Activated T-cell treated with anti-CD3 and anti-CD28 coated beads for 24 hours (primary cell): Measurements from ENCODE around the gene THBS1.

ENCODE experiments used
- DNase-seq: peaks from one replicate; pipeline ENCODE4 v3.0.0-alpha.2; 2020; ENCODE audit warnings: low read depth

Gene THBS1

DNA sequence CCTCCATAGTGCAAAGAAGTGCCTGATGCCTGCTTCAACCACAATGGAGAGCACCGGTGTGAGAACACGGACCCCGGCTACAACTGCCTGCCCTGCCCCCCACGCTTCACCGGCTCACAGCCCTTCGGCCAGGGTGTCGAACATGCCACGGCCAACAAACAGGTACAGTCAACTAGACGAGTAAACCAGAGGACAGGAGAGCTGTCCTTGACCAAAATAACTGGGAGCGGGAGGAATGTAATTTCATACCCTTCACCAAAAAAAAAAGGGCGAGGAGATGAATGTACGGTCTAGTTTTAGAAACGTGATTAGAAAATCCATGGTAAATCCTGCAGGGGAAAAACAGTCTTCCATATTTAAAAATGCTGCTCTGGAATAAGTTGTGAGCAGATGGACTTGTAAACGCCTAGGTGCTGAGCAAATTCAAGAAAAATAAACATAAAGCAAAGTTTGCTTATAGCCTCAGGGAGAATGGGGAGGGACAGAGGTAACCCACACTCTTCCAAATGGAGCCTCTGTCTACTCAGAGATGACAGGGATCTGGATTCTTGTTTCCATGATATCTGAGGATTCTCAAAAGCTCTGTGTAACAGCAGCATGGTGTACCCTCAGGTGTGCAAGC lies 8.4 kb downstream of the THBS1 start:
- no peak for DNase-seq

DNA sequence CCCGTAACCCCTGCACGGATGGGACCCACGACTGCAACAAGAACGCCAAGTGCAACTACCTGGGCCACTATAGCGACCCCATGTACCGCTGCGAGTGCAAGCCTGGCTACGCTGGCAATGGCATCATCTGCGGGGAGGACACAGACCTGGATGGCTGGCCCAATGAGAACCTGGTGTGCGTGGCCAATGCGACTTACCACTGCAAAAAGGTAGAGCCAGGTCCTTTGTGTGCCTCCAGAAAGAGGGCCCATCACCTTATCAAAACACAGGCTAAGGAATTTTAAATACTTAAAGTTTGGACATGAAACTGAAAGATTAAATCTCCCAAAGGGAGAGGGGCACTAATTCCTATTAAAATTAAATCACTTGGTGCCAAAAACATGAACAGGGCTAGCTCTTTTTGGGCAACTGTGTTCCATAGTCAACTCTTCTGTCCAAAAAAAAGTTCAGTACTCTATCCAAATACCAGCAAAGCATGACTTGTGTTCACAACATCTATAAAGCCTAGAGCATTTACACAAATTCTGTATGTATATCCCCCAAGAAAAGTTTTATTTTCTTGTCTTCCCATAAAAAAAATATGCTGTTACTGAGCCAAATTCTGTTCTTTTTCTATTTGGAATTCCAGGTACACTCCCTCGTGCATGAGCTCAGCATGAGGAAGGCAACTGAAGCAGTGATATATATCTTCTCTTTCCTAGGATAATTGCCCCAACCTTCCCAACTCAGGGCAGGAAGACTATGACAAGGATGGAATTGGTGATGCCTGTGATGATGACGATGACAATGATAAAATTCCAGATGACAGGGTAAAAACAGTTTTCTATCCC lies 9.2 kb downstream of the THBS1 start:
- no peak for DNase-seq

DNA sequence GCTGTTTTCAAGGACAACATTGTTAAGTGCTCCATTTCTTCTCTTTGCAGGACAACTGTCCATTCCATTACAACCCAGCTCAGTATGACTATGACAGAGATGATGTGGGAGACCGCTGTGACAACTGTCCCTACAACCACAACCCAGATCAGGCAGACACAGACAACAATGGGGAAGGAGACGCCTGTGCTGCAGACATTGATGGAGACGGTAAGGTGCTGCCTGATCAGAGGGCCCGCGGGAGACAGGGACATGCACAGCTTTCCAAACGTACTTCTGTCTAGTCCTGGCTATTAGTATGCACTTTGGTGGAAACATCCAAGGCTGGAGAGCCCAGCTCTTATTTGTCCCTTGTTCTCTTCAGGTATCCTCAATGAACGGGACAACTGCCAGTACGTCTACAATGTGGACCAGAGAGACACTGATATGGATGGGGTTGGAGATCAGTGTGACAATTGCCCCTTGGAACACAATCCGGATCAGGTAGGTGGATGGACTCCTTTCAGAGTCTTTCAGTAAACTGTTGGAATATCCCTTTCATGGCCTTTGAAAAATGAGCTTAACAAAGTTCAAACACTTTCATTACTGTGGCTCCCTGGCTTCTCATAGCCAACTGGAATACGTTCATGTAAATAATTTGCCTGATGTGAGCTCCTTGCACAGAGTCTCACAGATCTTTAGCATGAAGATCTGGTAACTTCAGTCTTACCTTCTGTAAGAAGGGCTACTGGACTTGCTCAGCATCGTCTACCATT lies 10.4 kb downstream of the THBS1 start:
- DNase-seq: no peak

DNA sequence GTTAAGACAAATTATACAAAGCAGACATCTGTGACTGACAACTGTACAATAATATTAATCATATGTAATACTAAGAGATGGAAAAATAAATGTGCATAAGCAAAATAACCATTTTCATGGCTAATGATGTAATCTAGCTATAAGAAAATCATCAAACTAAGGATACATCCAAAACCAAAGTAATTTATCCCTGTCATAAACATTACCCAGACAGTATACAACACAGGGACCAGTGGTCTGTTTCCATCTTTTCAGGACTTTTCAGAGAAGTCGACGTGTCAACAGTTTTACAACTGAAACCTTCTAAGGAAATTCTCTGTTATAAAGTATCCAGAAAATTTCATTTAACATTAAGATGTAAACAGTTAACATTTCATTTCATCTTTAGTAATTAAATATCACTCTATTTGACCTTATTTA lies 11.0 kb downstream of the THBS1 start:
- no peak for DNase-seq

DNA sequence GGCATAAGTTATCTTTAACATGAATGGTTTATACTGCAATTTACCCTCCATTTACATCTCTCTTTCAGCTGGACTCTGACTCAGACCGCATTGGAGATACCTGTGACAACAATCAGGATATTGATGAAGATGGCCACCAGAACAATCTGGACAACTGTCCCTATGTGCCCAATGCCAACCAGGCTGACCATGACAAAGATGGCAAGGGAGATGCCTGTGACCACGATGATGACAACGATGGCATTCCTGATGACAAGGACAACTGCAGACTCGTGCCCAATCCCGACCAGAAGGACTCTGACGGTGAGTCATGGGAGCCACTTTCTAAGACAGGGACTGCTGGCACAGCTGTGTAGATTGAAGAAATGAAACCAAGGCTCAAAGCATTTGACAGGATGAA lies 11.6 kb downstream of the THBS1 start:
- no peak for DNase-seq

DNA sequence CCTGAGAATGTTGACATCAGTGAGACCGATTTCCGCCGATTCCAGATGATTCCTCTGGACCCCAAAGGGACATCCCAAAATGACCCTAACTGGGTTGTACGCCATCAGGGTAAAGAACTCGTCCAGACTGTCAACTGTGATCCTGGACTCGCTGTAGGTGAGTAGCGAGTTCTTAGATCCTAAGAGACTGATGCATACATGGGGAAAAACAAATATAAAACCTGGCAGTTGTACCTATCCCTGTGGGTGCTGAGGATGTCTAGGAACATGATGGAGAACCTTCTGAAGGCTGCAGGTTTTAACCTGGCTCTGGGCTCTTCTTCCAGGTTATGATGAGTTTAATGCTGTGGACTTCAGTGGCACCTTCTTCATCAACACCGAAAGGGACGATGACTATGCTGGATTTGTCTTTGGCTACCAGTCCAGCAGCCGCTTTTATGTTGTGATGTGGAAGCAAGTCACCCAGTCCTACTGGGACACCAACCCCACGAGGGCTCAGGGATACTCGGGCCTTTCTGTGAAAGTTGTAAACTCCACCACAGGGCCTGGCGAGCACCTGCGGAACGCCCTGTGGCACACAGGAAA lies 12.3 kb downstream of the THBS1 start:
- no peak for DNase-seq

DNA sequence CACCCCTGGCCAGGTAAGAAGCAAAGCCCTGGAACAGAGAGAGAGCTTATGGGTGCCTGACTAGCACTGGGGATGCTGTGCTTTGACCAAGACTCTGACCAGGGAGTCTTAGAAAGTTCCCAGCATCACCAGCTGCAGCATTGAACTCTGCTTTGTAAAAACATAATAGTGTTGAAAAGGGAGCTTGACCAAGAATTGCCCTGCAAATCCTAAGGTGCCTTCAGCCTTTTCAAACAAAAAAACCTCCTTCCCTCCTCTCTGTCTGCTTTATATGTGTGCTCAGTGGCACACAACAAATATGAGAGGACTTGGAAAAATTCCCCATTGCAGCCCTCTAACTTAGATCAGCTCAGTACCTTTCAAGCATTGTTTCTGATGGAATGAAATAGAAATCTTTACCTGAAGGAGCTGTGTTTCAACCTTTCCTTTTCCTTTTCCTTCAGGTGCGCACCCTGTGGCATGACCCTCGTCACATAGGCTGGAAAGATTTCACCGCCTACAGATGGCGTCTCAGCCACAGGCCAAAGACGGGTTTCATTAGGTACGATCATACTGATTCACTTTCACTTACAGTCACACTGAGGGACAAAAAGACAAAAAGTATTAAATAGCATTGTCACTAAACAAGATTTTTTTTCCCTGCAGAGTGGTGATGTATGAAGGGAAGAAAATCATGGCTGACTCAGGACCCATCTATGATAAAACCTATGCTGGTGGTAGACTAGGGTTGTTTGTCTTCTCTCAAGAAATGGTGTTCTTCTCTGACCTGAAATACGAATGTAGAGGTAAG lies 13.0 kb downstream of the THBS1 start:
- no peak for DNase-seq

DNA sequence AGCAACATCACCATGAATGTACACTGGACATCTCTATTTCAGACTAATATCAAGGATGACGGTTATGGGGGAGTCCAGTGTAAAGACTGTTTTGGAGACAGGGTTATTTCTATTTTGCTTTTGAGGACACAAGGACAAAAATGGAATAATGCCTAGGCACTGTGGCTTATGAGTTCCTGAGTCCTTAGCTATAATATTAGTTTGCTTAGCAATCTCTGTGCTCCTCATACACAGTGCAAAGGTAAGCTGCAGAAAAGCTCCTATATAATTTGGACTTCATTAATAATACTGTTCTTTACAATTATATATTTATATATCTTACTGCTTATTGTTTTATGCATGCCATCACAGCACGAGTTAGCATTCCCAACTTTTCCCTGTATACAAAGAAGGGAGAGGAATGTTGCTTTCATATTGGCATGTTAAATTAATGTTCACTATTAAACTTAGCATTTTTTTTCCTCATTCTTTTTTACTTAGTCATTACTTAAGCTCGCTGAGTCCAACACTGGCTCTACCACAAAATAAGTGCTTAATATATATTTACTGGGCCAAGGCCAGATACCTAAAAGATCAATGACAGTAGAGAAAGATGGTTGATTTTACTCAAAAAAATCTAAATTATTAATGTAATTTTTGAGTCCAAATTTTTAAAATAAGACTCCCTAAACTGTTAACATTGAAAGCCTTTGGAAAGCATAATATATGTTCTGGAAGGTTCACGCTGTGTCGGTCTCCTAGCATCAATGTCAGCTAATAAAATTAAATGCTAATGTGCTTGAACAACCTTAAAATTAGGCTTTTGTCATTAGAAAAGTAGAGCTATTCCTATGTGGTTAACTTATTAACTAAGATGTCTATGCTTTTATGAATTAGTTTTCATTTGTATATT lies 13.8 kb downstream of the THBS1 start:
- no peak for DNase-seq

DNA sequence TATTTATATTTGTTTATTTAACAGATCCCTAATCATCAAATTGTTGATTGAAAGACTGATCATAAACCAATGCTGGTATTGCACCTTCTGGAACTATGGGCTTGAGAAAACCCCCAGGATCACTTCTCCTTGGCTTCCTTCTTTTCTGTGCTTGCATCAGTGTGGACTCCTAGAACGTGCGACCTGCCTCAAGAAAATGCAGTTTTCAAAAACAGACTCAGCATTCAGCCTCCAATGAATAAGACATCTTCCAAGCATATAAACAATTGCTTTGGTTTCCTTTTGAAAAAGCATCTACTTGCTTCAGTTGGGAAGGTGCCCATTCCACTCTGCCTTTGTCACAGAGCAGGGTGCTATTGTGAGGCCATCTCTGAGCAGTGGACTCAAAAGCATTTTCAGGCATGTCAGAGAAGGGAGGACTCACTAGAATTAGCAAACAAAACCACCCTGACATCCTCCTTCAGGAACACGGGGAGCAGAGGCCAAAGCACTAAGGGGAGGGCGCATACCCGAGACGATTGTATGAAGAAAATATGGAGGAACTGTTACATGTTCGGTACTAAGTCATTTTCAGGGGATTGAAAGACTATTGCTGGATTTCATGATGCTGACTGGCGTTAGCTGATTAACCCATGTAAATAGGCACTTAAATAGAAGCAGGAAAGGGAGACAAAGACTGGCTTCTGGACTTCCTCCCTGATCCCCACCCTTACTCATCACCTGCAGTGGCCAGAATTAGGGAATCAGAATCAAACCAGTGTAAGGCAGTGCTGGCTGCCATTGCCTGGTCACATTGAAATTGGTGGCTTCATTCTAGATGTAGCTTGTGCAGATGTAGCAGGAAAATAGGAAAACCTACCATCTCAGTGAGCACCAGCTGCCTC lies 14.7 kb downstream of the THBS1 start:
- no peak for DNase-seq

DNA sequence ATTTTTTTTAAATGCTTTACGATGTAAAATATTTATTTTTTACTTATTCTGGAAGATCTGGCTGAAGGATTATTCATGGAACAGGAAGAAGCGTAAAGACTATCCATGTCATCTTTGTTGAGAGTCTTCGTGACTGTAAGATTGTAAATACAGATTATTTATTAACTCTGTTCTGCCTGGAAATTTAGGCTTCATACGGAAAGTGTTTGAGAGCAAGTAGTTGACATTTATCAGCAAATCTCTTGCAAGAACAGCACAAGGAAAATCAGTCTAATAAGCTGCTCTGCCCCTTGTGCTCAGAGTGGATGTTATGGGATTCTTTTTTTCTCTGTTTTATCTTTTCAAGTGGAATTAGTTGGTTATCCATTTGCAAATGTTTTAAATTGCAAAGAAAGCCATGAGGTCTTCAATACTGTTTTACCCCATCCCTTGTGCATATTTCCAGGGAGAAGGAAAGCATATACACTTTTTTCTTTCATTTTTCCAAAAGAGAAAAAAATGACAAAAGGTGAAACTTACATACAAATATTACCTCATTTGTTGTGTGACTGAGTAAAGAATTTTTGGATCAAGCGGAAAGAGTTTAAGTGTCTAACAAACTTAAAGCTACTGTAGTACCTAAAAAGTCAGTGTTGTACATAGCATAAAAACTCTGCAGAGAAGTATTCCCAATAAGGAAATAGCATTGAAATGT lies 15.6 kb downstream of the THBS1 start:
- DNase-seq: no peak

DNA sequence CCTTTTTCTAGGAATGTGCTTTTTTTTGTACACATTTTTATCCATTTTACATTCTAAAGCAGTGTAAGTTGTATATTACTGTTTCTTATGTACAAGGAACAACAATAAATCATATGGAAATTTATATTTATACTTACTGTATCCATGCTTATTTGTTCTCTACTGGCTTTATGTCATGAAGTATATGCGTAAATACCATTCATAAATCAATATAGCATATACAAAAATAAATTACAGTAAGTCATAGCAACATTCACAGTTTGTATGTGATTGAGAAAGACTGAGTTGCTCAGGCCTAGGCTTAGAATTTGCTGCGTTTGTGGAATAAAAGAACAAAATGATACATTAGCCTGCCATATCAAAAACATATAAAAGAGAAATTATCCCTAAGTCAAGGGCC lies 16.5 kb downstream of the THBS1 start:
- DNase-seq: no peak

DNA sequence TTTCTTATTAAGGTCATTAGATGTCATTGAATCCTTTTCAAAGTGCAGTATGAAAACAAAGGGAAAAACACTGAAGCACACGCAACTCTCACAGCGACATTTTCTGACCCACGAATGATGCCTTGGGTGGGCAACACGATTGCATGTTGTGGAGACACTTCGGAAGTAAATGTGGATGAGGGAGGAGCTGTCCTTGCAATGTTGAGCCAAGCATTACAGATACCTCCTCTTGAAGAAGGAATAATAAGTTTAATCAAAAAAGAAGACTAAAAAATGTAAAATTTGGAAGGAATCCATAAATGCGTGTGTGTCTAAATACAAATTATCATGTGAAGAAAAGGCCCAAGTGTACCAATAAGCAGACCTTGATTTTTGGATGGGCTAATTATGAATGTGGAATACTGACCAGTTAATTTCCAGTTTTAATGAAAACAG lies 16.9 kb downstream of the THBS1 start:
- no peak for DNase-seq

DNA sequence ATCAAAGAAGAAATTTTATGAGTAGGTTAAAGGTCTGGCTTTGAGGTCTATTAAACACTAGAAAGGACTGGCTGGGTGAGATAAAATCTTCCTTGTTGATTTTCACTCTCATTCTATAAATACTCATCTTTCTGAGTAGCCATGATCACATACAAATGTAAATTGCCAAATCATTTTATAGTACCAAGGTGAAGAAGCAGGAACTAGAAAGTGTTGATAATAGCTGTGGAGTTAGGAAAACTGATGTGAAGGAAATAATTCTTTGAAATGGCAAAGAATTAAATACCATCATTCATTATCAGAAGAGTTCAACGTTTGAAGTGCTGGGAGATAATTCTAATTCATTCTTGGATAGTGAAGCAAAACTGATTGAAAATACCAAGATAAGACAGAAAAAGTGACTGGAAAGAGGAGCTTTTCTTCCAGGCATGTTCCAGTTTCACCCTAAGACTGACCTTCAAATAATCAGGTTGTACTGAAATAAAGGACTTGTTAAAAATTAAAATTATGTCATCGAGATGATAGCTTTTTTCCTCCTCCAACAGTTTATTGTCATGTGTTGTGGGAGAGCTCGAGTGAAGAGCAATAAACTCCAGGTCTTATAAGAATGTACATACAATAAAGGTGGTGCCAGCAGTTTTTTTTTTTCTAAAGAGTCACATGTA lies 17.4 kb downstream of the THBS1 start:
- no peak for DNase-seq

DNA sequence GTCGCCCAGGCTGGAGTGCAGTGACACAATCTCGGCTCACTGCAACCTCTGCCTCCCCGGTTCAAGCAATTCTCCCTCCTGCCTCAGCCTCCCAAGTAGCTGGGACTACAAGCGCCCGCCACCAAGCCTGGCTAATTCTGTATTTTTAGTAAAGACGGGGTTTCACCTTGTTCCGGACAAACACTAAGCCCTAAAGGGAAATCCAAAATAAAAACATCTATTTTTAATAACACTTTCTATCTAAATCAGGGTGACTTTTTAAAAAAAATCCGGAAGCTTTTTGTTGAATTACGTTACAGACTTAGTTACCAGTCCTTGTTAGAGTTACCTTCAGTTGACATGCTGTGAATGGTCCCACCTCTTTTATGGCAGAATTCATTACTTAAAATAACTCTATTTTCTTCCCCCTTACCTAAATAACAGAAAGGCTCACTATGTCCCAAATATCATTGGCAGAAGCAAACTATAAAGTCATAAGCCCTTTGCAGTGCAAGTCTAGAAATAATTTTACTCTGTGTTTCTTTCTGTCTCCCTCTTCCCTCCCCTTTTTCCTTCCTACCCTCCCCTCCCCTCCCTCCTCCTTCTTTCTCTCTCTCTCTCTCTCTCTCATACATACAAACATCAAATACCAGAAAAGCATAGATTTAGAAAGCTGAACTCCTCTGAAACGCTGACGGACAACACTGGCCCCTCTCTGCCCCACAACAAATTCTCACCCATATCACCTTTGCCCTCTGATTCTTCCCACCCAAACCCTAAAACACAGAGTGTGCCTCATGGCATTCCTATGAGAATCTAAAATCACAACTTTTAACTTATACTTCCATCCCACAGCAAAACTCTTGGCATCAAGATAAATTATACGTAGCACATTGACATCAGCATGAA lies 18.3 kb downstream of the THBS1 start:
- no peak for DNase-seq

DNA sequence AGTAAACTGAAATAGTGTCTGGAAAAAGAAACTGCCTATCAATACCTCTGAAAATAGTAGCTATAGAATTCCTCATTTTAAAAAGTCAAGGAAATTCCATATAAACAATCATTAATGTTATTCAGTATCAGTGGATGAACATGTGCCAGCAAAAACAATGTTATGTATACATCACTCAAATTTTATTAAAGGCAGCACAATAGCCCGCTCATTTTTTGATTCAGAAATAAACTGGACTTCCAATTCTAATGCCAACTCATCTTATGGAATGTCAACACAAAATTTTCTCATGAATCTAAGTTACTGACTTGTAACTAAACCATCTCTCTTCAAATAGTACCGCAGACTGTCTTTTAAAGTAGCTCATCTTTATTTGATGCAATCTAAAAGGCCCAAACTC lies 19.0 kb downstream of the THBS1 start:
- no peak for DNase-seq

DNA sequence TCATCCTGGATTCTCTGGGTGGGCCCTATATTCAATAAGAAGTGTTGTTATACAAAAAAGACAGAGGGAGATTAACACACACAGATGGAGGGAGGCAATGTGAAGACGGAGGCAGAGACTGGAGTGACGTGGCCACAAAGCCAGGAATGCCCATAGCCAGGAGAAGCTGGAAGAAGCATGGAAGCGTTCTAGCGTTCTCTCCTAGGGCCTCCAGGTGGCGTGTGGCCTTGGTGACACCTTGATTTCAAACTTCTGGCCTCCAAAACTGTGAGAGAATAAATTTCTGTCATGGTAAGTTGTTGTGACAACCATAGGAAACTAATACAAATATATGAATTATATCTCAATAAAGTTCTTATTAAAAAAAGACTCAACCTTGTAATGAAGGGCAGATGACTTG lies 21.3 kb downstream of the THBS1 start:
- DNase-seq: no peak

DNA sequence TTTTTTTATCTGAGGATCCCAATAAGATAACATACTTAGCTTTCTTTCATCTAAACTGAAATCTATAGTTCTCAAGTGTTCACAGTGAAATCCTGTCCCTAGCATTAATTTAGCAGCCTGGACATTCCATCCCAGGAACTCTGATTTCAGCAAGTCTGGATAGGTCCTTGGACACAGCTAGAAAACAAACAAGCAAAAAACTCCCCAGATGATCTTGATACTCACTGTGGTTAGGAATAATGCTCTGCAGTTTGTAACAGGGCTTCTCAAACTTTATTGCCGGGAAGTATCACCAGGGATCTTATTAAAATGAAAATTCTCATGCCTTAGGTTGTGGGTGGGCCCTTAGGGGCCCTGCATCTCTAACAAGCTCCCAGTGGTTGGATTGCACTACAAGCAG lies 24.3 kb downstream of the THBS1 start:
- DNase-seq: no peak
